ENCODE measurements around the gene MLST8.
A peak's percentile ranks its signal among the peaks of the same experiment; 100 is the strongest.

Gene MLST8

GRCh38 chr16:2173916-2174315, 31.3 kb upstream of the MLST8 start:
- no peak for DNase-seq

- no peak for DNase-seq
Measured at GRCh38 chr16:2174396-2175131, 30.7 kb upstream of the MLST8 start.

DNA sequence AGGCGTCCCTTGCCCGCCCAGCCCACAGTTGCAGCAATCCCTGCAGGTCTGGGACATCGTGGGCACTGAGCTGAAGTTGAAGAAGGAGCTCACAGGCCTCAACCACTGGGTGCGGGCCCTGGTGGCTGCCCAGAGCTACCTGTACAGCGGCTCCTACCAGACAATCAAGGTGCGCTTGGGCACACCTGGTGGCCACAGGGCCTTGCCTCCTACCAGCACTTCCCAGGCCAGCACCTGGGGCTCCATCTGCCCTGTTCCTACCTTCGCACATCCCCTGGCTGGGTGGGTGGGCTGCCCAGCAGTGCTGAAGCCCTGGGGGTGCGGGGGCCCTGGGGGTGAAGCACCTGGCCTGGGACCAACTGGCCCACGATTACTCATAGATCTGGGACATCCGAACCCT, 29.8 kb upstream of the MLST8 start:
- DNase-seq: no peak

- DNase-seq: no peak
Measured at GRCh38 chr16:2176047-2176446, 29.2 kb upstream of the MLST8 start.

- DNase-seq: no peak
Measured at GRCh38 chr16:2177101-2177500, 28.2 kb upstream of the MLST8 start.

- no peak for DNase-seq
Measured at GRCh38 chr16:2177561-2177960, 27.7 kb upstream of the MLST8 start.

DNA sequence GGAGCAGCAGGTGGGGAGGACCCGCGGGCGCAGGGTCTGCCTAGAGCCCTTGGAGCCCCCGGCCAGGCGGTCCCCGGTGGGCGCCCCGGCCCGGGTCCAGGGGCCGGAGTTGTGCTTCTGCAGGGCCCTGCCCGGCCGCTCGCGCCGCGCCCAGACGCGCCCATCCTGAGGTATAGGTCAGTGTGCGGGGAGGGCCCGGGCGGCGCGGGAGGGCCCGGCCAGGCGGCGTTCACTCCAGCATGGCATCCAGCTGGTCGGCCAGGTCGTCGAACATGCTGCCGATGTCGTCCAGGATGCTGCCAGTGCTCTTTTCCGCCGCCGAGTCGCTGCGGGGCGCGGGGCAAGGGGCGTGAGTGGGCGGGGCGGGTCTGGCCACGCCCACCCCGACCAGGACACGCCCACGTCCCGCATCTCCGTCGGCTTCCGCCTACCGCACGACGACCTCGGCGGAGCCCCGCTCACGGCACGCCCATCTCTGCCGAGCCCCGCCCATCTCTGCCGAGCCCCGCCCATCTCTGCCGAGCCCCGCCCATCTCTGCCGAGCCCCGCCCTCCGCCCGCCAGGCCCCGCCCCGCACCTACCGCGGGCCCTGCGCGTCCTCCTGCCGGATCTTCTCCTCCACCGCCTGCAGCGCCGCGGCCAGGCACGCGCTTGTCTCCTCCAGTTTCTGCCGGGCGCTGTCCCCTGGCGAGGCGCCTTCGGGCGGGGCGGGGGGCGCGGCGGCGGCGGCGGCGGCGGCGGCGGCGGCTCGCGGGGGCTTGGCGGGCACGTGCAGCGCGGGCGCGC, 26.7 kb upstream of the MLST8 start:
- peak; percentile 63 for DNase-seq

GRCh38 chr16:2179107-2179501, 26.1 kb upstream of the MLST8 start:
- DNase-seq: no peak

DNA sequence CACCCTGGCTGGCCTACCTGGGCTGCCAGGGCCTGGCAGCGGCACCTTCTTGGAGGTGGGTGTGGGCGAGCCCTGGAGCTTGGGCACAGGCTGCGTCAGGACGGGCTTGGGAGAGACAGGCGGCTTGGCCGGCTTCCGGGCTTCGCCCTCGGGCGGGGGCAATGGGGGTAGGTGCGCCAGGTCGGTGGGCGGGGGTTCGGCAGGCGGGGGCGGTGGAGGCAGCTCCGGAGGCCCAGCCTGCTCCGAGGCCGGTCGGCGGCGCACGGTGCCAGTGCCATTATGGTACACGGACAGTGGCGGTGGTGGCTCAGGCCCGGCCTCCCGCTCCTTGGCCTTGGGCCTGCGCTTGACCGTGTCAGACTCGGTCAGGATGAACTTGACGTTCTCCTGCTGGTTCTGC, 25.7 kb upstream of the MLST8 start:
- DNase-seq: no peak

DNA sequence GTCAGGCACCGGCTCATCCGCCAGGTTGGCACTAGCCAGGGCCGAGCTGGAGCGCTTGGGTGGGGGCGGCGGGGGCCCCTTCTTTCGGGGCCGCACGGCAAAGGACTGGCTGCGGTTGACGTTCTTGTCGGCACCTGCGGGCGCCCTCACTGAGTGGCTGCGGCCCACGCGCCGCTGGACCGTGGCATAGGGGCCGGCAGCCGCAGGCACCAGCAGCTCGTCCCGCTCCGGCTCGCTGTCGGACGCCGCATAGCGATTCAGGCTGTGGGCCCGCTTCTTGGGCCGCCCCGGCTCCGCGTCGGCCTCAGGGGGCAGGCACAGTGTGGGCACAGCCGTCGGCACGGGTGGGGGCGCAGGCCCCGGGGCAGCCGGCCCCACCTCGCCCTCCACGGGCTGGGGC, 24.8 kb upstream of the MLST8 start:
- DNase-seq: no peak

GRCh38 chr16:2180962-2181923, 24.0 kb upstream of the MLST8 start:
- no peak for DNase-seq

DNA sequence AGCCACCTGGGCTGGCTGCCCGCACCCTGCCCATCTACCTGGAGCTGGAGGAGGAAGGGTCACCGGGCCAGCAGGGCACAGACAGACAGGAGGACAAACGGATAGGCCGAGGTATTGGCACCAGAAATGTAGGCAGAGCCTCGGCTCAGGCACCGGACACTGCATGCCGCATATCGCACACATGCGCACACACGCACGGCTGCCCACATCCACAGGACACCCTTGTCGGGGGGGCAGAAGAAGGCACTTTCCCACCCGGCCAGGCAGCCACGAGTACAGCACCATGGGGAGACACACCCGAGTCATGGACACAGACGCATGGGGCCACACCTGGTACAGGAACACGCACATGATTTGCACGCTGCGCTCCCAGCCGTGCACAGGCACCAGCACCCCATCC, 23.3 kb upstream of the MLST8 start:
- DNase-seq: no peak

DNA sequence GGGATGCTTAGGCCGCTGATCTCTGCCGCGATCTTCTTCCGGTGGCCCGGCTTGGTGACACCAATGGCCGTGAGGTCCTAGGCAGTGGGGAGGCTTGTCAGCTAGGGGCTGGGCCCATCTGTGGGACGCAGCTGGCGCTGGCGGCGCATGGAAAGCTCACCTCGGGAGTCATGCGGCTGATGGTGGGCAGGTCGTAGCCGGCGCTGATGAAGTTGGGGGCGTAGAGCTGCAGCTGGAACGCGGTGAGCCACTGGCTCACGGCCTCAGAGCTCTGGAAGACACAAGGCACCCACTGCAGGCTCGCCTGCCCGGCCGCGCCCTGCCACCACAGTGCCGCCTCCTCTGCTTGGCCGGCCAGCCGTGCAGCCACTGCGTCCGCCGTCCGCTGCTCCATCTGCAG, 21.6 kb upstream of the MLST8 start:
- no peak for DNase-seq

DNA sequence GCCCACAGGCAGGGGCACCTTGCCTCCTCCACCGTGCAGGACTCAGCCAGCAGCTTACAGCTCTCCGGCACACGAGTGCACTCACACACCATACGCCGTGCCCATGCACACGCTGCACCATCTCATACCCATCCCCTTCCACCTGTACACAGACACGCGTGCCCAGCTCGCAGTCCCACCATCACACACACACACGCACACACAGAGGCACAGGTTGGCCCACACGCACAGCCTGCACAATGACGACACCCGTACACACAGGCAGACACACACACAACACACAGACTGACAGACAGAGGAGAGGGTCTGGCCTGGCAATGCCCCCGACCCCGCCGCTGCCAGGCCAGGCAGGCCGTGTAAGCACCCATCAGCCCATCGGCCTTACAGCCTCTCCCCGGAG, 20.9 kb upstream of the MLST8 start:
- DNase-seq: no peak

DNA sequence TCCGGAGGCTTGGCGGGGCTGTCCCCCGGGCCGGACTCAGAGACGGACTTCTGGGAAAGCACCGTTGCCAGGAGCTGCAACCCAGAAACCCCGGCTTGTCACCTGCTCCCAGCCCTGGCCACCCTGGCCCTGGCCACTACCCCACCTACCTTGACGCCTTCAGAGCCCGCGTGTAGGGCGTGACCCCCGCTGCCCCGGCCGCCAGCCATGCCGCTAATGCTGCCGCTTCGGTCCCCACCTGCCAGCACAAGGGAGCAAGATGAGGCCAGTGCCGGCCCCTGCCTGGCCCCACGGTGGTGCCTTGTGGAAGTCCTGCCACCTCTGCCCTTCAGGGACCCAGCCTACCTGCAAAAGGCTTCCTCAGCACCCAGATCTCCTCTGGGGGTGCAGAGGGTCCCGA, 20.3 kb upstream of the MLST8 start:
- DNase-seq: no peak

- no peak for DNase-seq
Measured at GRCh38 chr16:2186064-2186463, 19.2 kb upstream of the MLST8 start.

GRCh38 chr16:2186505-2186904, 18.7 kb upstream of the MLST8 start:
- no peak for DNase-seq

- no peak for DNase-seq
Measured at GRCh38 chr16:2187212-2187611, 18.0 kb upstream of the MLST8 start.

DNA sequence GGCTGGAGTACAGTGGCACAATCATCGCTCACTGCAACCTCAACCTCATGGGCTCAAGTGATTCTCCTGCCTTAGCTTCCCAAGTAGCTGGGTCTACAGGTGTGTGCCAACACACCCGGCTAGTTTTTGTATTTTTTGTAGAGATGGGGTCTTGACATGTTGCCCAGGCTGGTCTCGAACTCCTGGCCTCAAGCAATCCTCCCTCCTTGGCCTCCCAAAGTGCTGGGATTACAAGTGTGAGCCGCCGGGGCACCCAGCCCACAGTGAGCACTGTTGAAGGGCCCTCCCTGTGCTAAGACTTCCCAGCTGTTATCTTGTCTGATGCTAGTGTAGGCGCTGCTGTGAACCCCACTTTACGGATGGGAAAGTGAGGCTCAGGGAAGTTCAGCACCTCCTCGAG, 16.9 kb upstream of the MLST8 start:
- no peak for DNase-seq

DNA sequence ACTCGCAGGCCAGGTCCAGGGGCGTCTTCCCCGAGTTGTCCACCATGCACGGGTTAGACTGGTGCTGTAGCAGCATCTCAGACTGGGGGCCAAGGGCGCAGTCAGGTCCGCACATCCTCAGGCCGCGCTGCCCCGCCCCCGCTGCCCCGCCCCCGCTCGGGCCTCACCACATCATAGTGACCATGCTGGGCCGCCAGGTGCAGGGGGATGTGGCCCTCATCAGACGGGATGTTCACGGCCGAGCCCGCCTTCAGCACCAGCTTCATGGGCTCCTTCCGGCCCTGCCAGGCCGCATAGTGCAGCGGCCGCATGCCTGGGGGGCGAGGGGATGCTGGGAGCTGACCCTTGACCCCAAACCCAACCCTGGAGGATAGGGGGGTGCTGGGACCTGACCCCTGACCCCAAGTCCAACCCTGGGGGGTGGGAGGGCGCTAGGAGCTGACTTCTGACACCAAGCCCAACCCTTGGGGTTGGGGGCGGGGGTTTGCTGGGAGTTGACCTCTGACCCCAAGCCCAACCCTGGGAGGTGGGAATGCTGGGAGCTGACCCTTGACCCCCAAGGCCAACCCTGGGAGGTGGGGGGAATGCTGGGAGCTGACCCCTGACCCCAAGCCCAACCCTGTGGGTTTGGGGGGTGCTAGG, 15.9 kb upstream of the MLST8 start:
- DNase-seq: no peak

- no peak for DNase-seq
Measured at GRCh38 chr16:2190002-2190658, 15.1 kb upstream of the MLST8 start.

Data from eye (tissue), 1 donor.